K562 (cell line): ENCODE results near the gene LST1. TPM values are rescaled to one million over a fixed set of nuclear protein-coding genes. Genes with fewer than 3 reads are reported as not detected.

Source experiments
- ATAC-seq: fragments of 200-7000 bp; cut with Tn5 transposase; 3 replicates; pipeline ENCODE4 v1.9.1; 2020; ENCODE audit warnings: moderate library complexity
- BruUV-seq: library from RNA; stranded (reverse); fragments of 400-500 nt; replicated peaks from 2 replicates; lab custom pipeline; 2021; lab: Mats Ljungman, UMichigan
- CTCF ChIA-PET: fragments of 300-600 bp; formaldehyde crosslinking; extraction: SDS; loops from one replicate; lab custom pipeline; 2021; ENCODE audit warnings: low intra/inter-chr PET ratio; lab: Yijun Ruan, JAX
- POLR2A ChIA-PET: fragments of 300-600, 350-650 bp; sonication (Branson Sonifier 250); formaldehyde crosslinking; extraction: SDS; loops from one replicate; lab custom pipeline; 2021; ENCODE audit warnings: antibody characterized with exemption, inconsistent platforms; lab: Yijun Ruan, JAX
- DNase-seq, 4 experiments: peaks; one replicate each; pipeline versions ENCODE4 v3.0.0 to v3.0.0-alpha.2; 2011 to 2018; ENCODE audit warnings: low spot score in 3 of 4, mixed read lengths in 3 of 4; ENCODE audit errors: extremely low read depth in 1 of 4
- FAIRE-seq: peaks from 2 replicates; lab custom pipeline; 2011; peaks lifted over from hg19 to GRCh38; lab: Jason Lieb, UNC
- H2AFZ ChIP-seq: 2 replicates; pipeline ENCODE4 v1.6.0; 2011; ENCODE audit warnings: low read depth, low read length, control low read depth, inconsistent platforms
- H3K27ac ChIP-seq: fragments of 200-600 bp; 3 replicates; pipeline ENCODE4 v1.8.0; 2011; ENCODE audit warnings: low read depth, mild to moderate bottlenecking, control low read depth, inconsistent platforms, low read length, moderate library complexity, mixed read lengths; ENCODE audit errors: extremely low read depth
- H3K27me3 ChIP-seq, 2 experiments: fragments of 300-600 bp in 1 of 2; 2 replicates in 1 of 2; 3 replicates in 1 of 2; pipeline versions ENCODE4 v1.6.0 to v1.8.0; 2011; ENCODE audit warnings: inconsistent platforms in 2 of 2, low read length in 2 of 2, mild to moderate bottlenecking in 1 of 2, mixed read lengths in 1 of 2, moderate library complexity in 1 of 2; ENCODE audit not compliant: control insufficient read depth in 2 of 2, insufficient read depth in 2 of 2
- H3K36me3 ChIP-seq: fragments of 300-600 bp; 3 replicates; pipeline ENCODE4 v1.8.0; 2011; ENCODE audit warnings: mild to moderate bottlenecking, low read length, inconsistent platforms; ENCODE audit not compliant: control insufficient read depth, insufficient read depth
- H3K4me1 ChIP-seq, 2 experiments: fragments of 200-600 bp in 1 of 2; replicated peaks in 1 of 2; 2 replicates in 1 of 2; 3 replicates in 1 of 2; pipeline versions ENCODE4 v1.5.1 to v1.8.0; 2011; ENCODE audit warnings: inconsistent platforms in 2 of 2, low read length in 2 of 2, mild to moderate bottlenecking in 1 of 2, mixed read lengths in 1 of 2, moderate library complexity in 1 of 2; ENCODE audit not compliant: control insufficient read depth in 2 of 2, insufficient read depth in 2 of 2
- H3K4me2 ChIP-seq: 2 replicates; pipeline ENCODE4 v1.6.1; 2011; ENCODE audit warnings: low read length, control low read depth, inconsistent platforms, mixed read lengths; ENCODE audit not compliant: insufficient read depth
- H3K4me3 ChIP-seq: fragments of 200-600 bp; sonication (generic), shearing (Covaris generic); 2 replicates; pipeline ENCODE4 v1.5.1; 2016; ENCODE audit warnings: control low read depth, inconsistent platforms
- H3K79me2 ChIP-seq: fragments of 200-600 bp; 3 replicates; pipeline ENCODE4 v1.8.0; 2011; ENCODE audit warnings: low read length, inconsistent platforms; ENCODE audit not compliant: control insufficient read depth, insufficient read depth
- H3K9ac ChIP-seq, 2 experiments: 2 replicates each; pipeline versions ENCODE4 v1.6.0 to v1.6.1; 2011; ENCODE audit warnings: low read depth in 2 of 2, low read length in 2 of 2, control low read depth in 1 of 2, inconsistent platforms in 1 of 2, mild to moderate bottlenecking in 1 of 2, mixed read lengths in 1 of 2; ENCODE audit not compliant: insufficient read depth in 1 of 2
- H3K9me1 ChIP-seq: one replicate; pipeline ENCODE4 v1.6.0; 2011; ENCODE audit warnings: inconsistent platforms, mild to moderate bottlenecking, low read length, moderate library complexity; ENCODE audit not compliant: control insufficient read depth, insufficient read depth
- H3K9me3 ChIP-seq: replicated peaks from 2 replicates; pipeline ENCODE4 v1.5.1; 2011; ENCODE audit warnings: low read depth, low read length, inconsistent platforms; ENCODE audit not compliant: control insufficient read depth, insufficient read depth
- H4K20me1 ChIP-seq: replicated peaks from 2 replicates; pipeline ENCODE4 v1.6.1; 2011; ENCODE audit warnings: low read length, inconsistent platforms, mixed read lengths; ENCODE audit not compliant: control insufficient read depth, insufficient read depth
- CHCHD3 ChIP-seq: fragments of 250-450 bp; sonication (Bioruptor Pico); IDR thresholded peaks from 2 replicates; pipeline ENCODE4 v2.1.2; 2022; ENCODE audit warnings: mild to moderate bottlenecking
- E2F5 ChIP-seq: sonication (generic); formaldehyde crosslinking; IDR thresholded peaks from 2 replicates; pipeline ENCODE4 v1.8.0; 2022; ENCODE audit warnings: mild to moderate bottlenecking, missing genetic modification reagents
- ETV1 ChIP-seq: fragments of 450-650 bp; conservative IDR thresholded peaks from 2 replicates; pipeline ENCODE4 v1.6.1; 2016; ENCODE audit warnings: missing genetic modification characterization, control low read depth, low read depth, missing compliant biosample characterization
- PPARD ChIP-seq: fragments of 250-450 bp; sonication (Bioruptor Pico); IDR thresholded peaks from 2 replicates; pipeline ENCODE4 v1.8.0; 2022; ENCODE audit warnings: inconsistent platforms, mild to moderate bottlenecking, moderate library complexity
- RB1 ChIP-seq: fragments of 450-650 bp; IDR thresholded peaks from 2 replicates; pipeline ENCODE4 v1.6.1; 2017; ENCODE audit warnings: low read depth, mild to moderate bottlenecking
- TEAD1 ChIP-seq, 2 experiments: fragments of 450-650 bp in 1 of 2; sonication (generic) in 1 of 2; formaldehyde crosslinking; IDR thresholded peaks; 2 replicates each; pipeline versions ENCODE4 v1.4.0 to v1.8.0; 2020 to 2022; ENCODE audit warnings: mild to moderate bottlenecking in 2 of 2, missing genetic modification reagents in 1 of 2
- TRIM24 ChIP-seq, 2 experiments: fragments of 450-650 bp; IDR thresholded peaks; 2 replicates each; pipeline ENCODE4 v1.6.1; 2016
- ZNF133 ChIP-seq: fragments of 250-450 bp; sonication (Bioruptor Pico); IDR thresholded peaks from 2 replicates; pipeline ENCODE4 v1.4.0; 2020; ENCODE audit warnings: mild to moderate bottlenecking
- ZNF282 ChIP-seq: sonication (generic); formaldehyde crosslinking; IDR thresholded peaks from 2 replicates; pipeline ENCODE4 v1.8.1; 2023; ENCODE audit warnings: missing genetic modification reagents
- ZNF76 ChIP-seq: fragments of 250-450 bp; sonication (Bioruptor Pico); IDR thresholded peaks from 2 replicates; pipeline ENCODE4 v1.4.0; 2020; ENCODE audit warnings: mild to moderate bottlenecking, moderate library complexity, borderline replicate concordance
- WGBS: fragments of 100-300 bp; shearing (Covaris generic); methylation state at CpG from one replicate; pipeline ENCODE4 v1.1.6; 2016; ENCODE audit warnings: low coverage, mixed read lengths; ENCODE audit not compliant: insufficient coverage; ENCODE audit errors: missing lambda C conversion rate; 5-methylcytosine and 5-hydroxymethylcytosine counted together
- in situ Hi-C: fragments of 300-500 bp; cut with MboI; formaldehyde crosslinking; loops from 4 replicates; pipeline ENCODE4 v1.15.0; 2018; ENCODE audit warnings: inconsistent platforms, mixed read lengths
- intact Hi-C: fragments of 100-400 bp; cut with micrococcal nuclease; formaldehyde crosslinking; loops from 2 replicates; pipeline ENCODE4 v1.14.2; 2022
- polyA plus RNA-seq, 8 experiments: library from polyadenylated mRNA; depleted of rRNA in 4 of 8; stranded (reverse) in 5 of 8; unstranded in 3 of 8; fragments of >200 nt; fragmentation: Nextera tagmentation in 2 of 8; fragmentation: Illumina TruSeq in 1 of 8; extraction: Ambion mirVana in 2 of 8; extraction: Trizol in 1 of 8; gene quantifications; 2 replicates each; pipeline versions ENCODE4 v1.2.1 to v1.2.3, GENCODE V29; 2011 to 2014; ENCODE audit warnings: inconsistent platforms in 1 of 8, missing spikeins in 1 of 8
- total RNA-seq, 7 experiments: library from RNA; depleted of rRNA in 6 of 7; stranded (reverse); fragments of >200 nt in 6 of 7; fragmentation: Illumina TruSeq in 2 of 7; extraction: Trizol in 2 of 7; gene quantifications; 2 replicates each; pipeline versions ENCODE4 v1.2.1 to v1.2.3, GENCODE V29; 2011 to 2021; ENCODE audit warnings: low replicate concordance in 1 of 7
- TF ChIP-seq, protein P1 (sequence below): fragments of 450-650 bp; IDR thresholded peaks from 2 replicates; pipeline ENCODE4 v1.6.1; 2016; ENCODE audit warnings: low read depth, mild to moderate bottlenecking, moderate library complexity
- TF ChIP-seq, protein P2 (sequence below), 2 experiments: fragments of 150-350 bp in 1 of 2; IDR thresholded peaks; 2 replicates each; pipeline ENCODE4 v1.6.1; 2012 to 2016; ENCODE audit warnings: low read depth in 2 of 2, low read length in 2 of 2, mild to moderate bottlenecking in 1 of 2, moderate library complexity in 1 of 2

LST1 gene
- total and polyA plus RNA-seq, 9 of the 15 experiments (the other 6 are each of a cell fraction or from before 2014, with no cell fraction given) = 0.82 to 7.8 (median 1.7) TPM

GRCh38 chr6:31619805-31620585 lies 33.9 kb downstream of the LST1 start (continued):
- TF ChIP-seq CHCHD3 (CRISPR knock-in tag) (peak; percentile 80; the same call in 1 of the 2 replicates), ZNF76 (CRISPR knock-in tag) (peak; percentile 85), RB1 (peak; percentile 79; the same call in 1 of the 2 replicates), TRIM24 (IDR thresholded peaks at IDR 0.05) (peak in 1 of 2 experiments; percentile 8; a peak in 1 of 4 replicates)
- TF ChIP-seq, protein P1, sequence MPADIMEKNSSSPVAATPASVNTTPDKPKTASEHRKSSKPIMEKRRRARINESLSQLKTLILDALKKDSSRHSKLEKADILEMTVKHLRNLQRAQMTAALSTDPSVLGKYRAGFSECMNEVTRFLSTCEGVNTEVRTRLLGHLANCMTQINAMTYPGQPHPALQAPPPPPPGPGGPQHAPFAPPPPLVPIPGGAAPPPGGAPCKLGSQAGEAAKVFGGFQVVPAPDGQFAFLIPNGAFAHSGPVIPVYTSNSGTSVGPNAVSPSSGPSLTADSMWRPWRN = 0 out of 2 replicates have a peak, but pooled peaks have one; percentile 22

DNA sequence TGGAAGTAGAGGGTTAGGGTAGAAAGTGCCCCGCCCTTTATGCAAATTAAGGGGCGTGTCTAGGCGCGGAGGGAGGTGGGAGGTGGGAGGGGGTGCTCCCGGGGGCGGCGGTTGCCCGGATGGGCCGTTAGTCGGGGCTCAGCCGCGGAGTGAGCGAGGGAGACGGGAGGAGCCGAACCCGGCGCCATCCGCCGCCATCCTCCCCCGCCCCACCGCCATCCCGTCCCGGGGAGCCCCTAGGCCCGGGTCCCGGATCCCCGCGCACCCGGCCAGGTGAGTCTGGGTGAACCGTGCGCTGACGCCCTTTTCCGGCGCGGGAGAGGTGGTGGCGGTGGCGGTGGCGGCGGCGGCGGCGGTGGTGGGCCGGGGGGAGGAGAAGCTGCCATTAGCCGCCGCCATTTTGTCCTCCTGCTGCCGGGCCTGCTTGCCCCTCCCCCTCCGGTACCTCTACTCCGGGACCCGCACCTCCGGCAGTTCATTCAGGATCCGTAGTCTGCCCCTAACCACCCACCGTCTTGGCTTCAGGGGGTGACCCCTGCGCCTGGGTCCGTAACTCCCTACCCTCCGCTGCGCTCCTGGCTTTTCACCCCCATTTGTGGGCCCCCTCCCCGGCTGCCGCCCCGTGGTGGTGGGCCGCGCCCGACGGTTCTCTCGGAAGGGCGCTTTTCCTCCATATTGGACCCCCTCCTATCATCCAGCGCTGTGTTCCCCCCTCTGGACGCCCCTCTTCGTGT lies 34.7 kb downstream of the LST1 start, which contains the start of gene PRRC2A:
Gene PRRC2A, plus strand, starts transcription at position 130 of the 734 bp plus-strand sequence. CDS start 2,075 bp downstream, outside the sequence.
- H3K36me3 ChIP-seq = peaks cover 49% of the 10 kb centered on the region
- H2AFZ ChIP-seq = peak within 1 kb of the TSS; percentile 97
- POLR2A ChIA-PET = interaction anchor here (0.6 to 12.4 kb wide), 24 partner anchors 10 to 213 kb away, joined by 3 to 274 read pairs (median 4); partner anchors contain the start of genes APOM, BAG6, C6orf47 and DDX39B
- H3K27ac ChIP-seq = peak within 1 kb of the TSS; percentile 98
- peaks cover 12% of the 10 kb centered on the region for H3K9me1 ChIP-seq
- WGBS = under 1% methylated on average over 37 of the region's 67 CpGs
- H3K9ac ChIP-seq = peak within 1 kb of the TSS; percentile 98 to 99
- BruUV-seq = no TSS peak
- ATAC-seq (peak; percentile 84), DNase-seq (peak; percentile 89 to 98 (median 94)), FAIRE-seq (no peak)
- peak within 1 kb of the TSS; percentile 96 for H3K4me3 ChIP-seq
- H3K27me3 ChIP-seq = no peaks in the 10 kb centered on the region
- peak within 1 kb of the TSS; percentile 99 for H3K4me2 ChIP-seq
- H4K20me1 ChIP-seq = peaks cover 22% of the 10 kb centered on the region; the same call in 1 of the 2 replicates
- H3K9me3 ChIP-seq = no peaks in the 10 kb centered on the region
- intact Hi-C loops = loop anchor here (1.0 kb wide), 2 partner anchors 45 to 73 kb away; partner anchors contain the start of gene NFKBIL1
- in situ Hi-C loops = no loop called here
- peaks cover 50% of the 10 kb centered on the region for H3K79me2 ChIP-seq
- CTCF ChIA-PET = no interaction called here
- H3K4me1 ChIP-seq = peaks cover 20 to 30% of the 10 kb centered on the region in 2 experiments
- TF ChIP-seq E2F5 (0 out of 2 replicates have a peak, but pooled peaks have one; percentile 49), TEAD1 (CRISPR knock-in tag; IDR thresholded peaks at IDR 0.05) (peak in 1 of 2 experiments; percentile 49; a peak in 2 of 4 replicates), ZNF133 (0 out of 2 replicates have a peak, but pooled peaks have one; percentile 26), ZNF282 (CRISPR knock-in tag) (no peak), PPARD (CRISPR knock-in tag) (no peak), ETV1 (tag) (peak; percentile 36; the same call in 1 of the 2 replicates)
- TF ChIP-seq, protein P2, sequence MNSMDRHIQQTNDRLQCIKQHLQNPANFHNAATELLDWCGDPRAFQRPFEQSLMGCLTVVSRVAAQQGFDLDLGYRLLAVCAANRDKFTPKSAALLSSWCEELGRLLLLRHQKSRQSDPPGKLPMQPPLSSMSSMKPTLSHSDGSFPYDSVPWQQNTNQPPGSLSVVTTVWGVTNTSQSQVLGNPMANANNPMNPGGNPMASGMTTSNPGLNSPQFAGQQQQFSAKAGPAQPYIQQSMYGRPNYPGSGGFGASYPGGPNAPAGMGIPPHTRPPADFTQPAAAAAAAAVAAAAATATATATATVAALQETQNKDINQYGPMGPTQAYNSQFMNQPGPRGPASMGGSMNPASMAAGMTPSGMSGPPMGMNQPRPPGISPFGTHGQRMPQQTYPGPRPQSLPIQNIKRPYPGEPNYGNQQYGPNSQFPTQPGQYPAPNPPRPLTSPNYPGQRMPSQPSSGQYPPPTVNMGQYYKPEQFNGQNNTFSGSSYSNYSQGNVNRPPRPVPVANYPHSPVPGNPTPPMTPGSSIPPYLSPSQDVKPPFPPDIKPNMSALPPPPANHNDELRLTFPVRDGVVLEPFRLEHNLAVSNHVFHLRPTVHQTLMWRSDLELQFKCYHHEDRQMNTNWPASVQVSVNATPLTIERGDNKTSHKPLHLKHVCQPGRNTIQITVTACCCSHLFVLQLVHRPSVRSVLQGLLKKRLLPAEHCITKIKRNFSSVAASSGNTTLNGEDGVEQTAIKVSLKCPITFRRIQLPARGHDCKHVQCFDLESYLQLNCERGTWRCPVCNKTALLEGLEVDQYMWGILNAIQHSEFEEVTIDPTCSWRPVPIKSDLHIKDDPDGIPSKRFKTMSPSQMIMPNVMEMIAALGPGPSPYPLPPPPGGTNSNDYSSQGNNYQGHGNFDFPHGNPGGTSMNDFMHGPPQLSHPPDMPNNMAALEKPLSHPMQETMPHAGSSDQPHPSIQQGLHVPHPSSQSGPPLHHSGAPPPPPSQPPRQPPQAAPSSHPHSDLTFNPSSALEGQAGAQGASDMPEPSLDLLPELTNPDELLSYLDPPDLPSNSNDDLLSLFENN (IDR thresholded peaks at IDR 0.05; ENCODE audit: low read depth in 2 of 2, low read length in 2 of 2) = peak in 1 of 2 experiments; percentile 24; a peak in 1 of 4 replicates
